GM18517 (cell line): ENCODE measurements around the gene CALB2.
"Not testable (repeated sequence)": the region's sequence is repeated elsewhere in the genome, so short reads cannot be mapped to it uniquely, and the experiment has no call there.

Experiments
- ATAC-seq: cut with Tn5 transposase; IDR thresholded peaks from one replicate; pipeline ENCODE4 v1.9.1; 2021; ENCODE audit warnings: mild to moderate bottlenecking, moderate library complexity; ENCODE audit not compliant: unreplicated experiment

The CALB2 gene

DNA sequence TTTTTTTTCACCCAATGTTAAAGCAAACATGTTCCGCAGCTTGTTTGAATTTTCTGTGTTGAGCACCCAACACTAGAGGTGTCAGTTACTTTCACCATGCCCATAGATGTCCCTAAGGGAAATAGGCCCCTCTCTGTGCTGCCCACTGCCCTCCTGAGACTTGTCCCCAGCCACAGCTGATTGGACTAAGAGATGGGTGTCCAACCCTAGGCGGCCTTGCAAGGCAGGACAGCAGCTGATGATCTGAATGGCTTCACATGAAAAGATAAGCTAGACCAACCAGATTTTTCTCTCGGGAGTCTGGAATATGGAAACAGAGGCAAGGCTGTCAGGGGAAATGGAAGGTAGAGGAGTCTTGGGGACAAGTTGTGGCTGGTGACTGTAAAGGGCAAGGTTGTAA is 6.1 kb upstream of the CALB2 start:
- ATAC-seq, result no peak

DNA sequence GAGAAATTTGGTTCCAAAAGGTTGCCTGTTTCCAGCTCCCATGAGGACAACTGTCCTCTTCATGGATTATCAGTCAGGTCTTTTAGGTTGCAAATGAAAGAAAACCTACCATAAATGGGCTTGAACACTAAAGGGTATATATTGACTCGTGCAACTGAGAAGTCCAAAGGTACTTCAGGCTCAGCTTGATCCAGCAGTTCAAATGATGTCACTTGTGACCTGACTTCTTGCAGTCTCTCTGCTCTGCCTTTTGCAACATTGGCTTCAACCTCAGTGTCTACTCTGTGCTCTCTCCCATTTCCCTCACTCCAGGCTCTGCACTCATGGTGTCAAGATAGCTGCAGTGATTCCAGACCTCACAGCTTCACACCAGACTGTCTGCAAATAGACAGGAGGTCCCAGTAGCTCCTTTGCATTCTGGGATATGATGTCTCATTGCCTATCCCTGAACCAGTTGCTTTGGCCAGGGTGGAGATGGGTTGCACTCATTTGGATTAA is 5.5 kb upstream of the CALB2 start:
- ATAC-seq, result no peak

DNA sequence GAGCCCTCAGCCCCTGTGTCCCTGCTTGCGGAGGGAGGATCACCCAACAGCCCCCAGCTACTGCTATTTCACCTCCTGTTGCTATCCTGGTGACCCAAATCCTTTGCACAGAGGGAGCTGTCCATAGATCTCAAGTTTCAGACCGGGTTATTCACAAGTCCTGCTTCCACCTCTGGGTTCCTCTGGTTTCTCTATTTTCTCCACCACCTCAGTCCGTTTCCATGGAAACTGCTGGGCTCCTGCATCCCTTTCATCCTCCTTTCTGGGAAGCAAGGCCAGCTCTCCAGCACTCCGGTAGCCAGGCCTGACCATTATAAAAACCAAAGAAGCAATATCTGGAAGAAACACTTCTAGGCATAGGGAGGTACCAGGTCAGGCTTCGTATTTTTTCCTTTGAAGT is 4.8 kb upstream of the CALB2 start:
- ATAC-seq, result no peak

DNA sequence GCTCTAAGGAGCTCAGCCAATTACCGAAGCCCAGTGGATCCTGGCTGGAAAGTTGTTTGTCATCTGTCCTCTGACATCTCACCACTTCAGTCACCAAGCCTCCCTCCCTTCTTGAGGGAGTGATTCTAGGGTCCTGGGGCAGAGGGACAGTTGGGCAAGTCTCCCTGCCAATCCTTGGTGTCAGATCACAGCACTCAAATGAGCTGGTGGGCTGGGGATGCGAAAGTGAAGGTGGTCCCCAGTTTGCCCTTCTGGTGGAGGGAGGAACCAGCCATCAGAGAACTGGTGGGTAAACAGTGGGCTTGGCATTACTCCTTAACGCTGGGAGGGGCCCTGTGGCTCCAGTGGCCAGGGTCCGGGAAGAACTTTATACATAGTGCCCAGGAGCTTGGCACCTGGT is 4.4 kb upstream of the CALB2 start:
- ATAC-seq, result no peak

DNA sequence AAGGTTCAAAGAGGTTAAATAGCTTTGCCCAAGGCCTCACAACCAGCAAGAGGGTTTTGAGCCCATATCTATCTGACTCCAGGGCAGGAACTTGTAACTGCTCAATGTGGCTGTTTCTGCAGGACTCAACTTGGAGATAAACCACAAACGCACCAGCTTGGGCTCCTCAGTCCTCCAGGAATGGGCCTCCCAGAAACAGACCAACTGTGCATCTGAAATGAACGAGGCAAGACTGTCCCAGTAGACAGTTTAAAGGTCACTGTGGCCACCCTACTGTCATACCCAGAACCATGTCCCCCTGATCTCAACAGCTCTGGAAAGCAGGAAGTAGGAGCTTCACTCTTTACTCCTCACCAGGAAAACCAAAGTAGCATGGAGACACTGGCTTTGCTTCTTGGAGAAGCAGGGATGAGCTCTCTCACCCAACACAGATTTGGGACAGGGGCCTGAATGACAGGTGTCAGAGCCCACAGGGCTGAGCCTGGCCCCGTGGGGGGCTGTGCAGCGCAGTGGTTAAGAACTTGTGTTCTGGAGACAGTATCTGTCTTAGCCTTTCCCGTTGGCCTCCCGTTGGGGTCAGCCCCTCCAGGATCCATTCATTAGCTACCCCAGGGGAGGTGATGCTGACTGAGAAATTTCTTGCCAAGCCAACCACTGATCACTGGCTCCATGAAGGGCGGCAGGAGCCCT is 2.3 kb upstream of the CALB2 start:
- no peak for ATAC-seq

DNA sequence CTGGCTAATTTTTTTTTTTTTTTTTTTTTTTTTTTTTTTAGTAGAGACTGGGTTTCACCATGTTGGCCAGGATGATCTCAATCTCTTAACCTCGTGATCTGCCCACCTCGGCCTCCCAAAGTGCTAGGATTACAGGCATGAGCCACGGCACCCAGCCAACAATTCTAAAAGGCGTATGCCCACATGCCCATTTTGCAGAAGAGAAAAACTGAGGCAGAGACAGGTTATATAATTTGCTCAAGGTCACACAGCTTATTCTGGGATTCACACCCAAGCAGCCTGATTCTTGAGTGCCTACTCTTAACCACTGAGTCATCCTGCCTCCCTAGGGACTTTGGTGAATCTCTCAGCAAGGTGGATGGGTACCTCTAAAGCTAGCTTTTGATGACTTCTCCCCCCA is 1.6 kb upstream of the CALB2 start:
- ATAC-seq, result not testable (repeated sequence)

DNA sequence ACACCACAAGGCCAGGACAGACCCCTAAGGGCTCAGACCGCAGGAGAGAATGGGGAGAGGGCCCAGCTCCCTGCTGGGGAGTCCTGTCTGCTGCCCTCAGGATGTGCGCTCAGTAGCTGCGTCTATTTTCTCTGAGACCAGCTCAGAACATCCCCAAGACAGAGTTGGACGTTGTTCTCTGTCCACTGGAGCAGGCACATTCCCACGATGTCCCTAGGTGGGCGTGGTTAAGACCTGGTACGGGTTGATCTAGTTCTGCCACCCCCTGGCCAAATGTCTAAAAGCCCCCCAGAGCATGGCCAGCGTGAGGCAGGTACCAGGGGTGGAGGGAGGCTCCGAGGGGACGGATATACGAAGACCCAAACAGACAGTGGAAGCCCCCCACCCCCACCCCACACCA is 842 bp upstream of the CALB2 start:
- ATAC-seq, result no peak

DNA sequence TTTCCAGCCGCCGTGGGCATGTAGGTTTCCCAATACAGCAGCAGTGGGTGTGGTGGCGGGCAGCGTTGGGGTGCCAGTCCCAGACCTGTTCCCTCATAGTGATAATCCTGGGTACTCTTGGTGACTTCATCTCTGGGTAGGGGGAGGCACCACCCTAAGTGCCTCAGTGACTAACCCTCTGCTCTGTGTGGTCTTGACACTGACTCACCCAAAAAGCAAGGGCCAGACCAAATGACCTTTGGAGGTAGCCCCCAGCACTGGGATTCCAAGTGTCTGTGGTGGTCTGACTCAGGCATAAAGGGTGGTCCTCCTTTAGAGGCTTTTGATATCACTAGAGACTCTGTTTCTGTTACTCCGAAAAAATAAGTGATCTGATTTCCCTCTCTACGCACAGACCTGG is 908 bp downstream of the CALB2 start:
- no peak for ATAC-seq

DNA sequence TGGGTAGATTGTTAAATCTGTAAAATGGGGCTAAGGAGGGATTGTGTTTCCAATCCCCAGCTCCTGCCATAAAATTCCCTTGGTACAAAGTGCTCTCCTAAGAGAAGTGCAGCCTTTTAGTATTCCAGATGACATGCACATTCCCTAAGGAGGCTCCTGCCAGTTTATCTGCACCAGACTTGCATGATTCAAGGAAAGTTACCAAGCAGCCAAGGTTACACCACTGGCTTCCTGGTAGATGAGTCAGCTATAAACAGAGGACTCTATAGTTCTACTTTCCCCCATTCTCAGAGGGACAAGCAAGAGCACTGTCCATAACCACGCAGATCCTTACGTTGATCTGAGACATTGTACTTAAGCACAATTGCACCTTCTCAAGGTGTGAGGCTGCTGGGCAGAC is 1.9 kb downstream of the CALB2 start:
- ATAC-seq, result no peak

DNA sequence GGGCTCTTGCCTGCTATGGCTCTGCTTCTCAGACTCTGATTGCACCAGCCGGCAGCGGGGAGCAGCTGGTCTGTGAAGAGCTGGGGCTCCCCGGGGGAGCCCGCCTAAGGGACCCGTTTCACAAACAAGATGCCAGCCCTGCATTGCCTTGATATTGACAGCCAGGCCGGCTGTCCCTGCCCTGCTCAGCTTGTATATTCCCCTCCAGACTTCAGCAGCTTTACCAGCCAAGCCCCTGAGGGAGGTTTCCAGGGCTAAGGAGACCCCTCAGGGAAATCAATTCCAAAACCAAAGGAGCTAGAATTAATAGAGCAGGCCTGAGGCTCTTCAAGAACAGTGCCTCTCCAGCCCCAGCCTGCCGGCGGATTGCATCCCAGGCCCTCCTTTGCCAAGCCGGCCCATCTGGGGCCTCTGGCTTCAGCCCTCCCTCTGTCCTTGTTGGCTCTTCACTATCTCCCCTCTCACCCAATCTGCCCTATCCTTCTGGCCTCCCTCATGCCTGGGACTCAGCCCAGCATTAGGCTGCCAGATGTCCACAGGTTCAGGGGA is 5.7 kb downstream of the CALB2 start:
- no peak for ATAC-seq

DNA sequence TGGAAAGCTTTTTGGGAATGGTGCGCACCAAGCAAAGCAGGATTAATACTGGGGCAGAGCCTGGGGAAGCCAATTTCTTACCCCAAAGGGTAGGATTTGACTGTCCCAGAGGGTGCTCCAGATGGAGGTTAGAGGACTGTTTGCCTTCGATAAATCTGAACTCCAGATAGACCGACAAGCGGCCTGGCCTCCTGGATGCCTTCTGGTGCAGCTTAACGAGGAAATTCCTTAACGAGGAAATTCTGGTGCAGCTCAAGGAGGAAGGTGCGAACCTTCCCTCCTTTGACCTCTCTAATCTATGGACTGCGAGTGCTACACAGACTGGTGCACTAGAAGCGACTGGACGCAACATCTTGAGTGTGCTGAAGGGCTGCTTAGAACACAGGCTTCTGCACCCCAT is 6.5 kb downstream of the CALB2 start:
- ATAC-seq, result no peak

DNA sequence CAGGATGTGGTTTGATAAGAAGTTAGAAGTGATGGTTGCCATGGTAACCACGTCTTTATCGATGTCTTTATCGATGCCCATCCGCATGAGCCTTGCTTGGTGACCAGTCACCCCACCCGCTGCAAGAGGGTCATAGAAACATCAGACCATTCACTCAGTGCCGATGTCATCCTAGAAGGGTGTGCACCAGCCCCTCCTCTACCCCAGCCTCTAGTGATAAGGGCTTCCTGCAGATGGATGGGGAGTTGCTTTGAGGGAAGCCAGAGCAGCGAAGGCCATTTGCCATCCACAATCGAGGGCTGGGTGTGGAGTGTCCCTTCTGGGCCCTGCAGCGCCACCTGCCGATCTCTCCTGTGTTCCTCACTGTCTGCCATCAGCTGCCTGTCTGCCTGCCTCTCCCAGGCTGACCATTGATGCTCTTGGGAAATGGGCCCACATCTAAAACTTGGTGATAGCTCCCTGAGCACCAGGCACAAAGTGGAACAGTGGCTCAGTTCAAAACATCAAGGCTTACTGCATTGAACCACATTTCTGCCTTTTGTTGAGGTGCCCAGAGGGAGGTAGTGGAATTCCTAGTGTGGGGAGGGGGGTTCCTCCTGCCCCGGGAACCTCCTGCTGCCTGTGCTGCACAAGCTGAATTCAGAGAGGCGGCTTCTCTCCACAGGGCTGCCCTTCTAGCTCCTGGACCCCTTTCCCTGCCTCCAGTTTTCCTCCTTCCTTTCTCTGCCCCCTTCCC is 8.9 kb downstream of the CALB2 start:
- no peak for ATAC-seq

DNA sequence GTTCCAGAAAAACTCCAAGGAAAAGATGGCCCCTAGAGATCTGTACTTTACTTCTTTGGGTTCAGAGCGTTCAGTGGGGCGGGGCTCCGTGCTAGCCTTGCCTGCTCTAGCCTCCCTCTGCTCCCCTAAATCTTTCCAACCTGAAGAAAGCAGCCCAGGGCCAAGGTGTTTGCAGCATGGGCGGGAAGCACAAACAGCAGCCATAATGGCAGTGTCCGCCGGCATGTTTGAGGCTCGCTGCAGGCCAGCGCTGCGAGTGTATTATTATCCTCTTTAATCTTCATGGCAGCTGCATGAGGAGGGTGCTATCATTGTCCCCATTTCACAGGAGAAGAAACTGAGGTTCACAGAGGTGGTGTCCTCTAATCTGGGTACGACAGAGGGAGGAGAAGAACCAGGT is 10.4 kb downstream of the CALB2 start:
- ATAC-seq, result no peak

DNA sequence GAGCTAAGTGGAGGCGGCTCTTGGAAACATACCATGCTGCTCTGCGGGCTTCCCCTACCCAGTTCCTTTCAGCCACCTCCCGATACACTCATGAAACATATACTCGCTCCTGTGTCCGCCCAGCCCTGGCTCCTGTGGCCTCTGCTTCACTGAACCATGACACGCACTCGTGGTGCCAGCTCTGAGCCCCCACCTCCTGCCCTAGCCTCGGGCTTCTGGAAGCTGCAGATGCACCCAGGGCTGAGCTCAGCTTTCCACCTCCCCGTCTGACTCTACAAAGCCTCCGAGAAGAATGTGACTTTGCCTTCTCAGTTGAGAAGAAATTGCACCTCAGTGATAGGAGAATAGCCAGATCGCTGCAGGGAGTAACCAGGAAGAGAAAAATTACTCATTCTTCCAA is 11.0 kb downstream of the CALB2 start:
- no peak for ATAC-seq

DNA sequence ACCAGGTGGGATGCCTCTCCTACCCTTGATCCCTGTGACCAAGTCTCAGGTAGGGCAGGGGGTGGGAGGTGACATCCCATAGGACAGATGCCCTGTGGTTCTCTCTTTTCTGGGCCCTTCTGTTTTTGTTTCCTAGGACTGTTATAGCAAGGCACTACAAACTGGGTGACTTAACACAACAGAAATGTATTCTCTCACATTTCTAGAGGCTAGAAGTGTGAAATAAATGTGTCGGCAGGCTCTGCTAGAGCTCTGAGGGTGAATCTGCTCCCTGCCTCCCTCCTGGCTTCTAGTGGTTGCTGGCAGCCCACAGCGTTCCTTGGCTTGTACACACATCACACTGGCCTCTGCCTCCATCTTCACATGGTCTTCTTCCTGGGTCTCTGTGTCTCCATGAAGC is 12.7 kb downstream of the CALB2 start:
- no peak for ATAC-seq

DNA sequence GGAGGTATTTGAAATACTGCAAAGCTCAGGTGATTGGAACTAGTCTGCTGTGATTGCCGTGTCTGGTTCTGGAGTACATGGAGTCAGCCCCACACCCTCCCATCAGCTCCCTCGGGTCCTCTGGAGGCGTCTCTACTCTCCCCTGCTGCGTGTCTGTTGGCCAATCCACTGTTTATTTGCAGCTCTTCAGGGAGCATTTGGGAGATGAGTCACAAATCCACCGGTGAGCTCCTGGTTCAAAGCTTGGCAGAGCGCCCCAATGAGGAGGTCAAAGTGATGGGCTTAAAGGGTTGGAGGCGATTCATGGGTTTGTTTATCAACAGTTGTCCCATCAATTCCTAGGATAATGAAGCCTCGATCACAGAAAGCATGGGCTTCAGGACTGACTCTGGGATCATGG is 14.6 kb downstream of the CALB2 start:
- ATAC-seq, result no peak

DNA sequence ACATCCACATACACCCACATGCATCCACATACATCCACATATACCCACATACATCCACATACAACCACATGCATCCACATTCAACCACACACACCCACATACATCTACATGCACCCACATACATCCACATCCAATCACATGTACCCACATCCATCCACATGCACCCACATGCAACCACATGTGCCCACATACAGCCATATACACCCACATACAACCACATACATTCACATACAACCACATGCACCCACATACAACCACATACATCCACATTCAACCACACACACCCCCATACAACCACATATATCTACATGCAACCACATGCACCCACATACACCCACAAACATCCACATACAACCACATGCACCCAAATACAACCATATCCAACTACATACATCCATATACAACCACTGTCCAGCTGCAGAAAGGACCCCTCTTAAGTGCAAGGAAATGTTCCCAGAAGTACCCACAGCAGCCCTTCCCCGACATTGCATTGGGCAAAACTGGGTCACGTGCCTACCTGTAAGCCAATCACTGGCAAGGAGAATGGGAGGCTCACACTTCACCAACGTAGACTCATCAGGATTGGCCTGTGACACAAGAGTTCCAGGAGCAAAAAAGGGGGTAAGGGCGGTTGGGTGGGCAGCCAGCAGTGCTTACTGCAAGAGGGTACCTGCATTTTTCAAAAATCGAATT is 18.1 kb downstream of the CALB2 start:
- no peak for ATAC-seq

DNA sequence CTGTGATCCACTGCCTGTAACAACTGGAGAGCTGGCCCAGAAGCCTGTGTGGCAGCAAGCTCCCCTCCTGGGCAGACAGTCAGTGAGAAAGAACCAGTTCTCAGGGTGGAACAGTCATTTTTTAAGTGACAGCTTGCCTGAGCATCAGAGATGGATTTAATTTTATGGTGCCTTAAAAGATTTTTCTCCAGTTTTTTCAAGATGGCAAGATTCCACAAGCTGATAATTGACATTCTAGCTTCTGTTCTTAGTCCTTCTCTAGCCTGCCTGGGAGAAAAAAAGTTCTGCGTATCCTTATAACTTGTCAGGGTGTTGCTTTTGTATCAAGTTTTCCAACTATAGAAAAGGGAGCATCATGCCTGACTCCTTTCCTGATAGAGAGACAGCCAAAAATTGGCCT is 21.2 kb downstream of the CALB2 start:
- ATAC-seq, result no peak

DNA sequence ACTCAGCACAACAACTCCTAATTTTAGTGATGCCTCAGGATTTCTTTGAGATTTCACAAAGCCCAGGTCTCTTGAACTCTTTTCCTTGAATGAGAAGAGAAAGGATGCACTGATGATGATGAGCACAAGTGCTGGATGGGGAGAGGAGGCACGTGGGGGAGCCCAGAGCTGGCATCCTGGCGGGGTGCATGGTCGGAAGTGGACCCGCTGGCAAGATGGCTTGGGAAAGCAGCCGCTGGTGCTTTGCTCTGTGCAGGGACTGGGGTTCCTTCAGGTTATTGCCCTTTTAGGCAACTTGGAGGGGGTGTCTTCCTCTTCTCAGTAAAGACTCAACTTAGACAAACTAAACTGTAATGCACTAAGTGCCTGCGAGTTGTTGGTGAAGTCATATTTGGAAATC is 22.3 kb downstream of the CALB2 start:
- ATAC-seq, result no peak

DNA sequence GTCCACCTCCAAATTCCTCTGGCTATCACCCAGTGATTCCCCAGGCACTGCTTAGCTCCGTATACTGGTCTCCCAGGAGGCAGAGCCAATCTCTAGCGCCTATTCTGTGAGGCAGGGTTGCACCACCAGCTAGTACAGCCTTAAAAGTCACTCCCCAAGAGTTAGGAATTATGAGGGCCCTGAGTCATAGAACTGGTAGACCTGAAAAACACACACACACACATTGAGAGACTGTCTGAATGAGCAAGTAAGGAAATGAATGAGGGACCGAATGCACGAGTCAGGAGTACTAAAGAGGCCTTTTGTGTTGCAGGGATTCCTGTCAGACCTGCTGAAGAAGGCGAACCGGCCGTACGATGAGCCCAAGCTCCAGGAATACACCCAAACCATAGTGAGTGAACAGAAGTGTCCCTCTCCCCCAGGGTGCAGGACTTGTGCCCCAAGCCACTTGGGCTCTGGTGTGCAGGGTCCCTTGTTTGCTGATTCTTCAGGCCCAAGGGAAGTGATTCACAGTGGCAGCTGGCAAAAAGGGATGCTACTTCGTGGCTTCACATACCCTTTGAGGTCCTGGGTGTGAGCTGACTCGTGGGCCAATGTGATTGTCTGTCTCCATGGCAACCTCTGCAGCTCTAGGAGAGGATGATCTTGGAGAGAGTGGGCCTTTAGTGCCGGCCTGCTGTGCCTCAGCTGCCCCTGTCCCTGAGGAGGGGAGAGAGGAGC is 24.7 kb downstream of the CALB2 start:
- no peak for ATAC-seq

DNA sequence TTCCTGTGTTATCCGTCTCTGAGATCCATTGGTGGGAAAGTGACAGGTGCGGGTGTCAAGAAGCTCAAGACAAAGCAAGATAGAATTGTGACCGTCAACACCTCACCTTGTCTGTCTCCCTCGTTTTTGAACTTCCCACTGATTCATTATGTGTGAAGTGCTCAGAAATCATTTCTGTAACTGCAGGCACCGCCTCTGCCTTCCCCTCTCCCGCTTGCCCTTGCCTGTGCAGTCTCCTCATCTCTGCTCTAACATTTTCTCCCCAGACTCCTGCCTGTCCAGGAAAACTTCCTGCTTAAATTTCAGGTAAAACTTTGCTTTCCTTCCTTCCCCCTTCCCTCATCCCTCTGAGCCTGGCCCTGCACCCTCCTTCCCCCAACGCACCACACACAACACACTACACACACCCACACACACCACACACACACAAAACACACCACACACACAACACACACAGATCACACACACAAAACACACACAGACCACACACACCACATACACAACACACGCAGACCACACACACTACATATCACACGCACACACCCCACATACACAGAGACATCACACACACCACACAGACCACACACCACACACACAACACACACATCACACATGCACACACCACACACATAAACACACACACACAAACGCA is 25.7 kb downstream of the CALB2 start:
- ATAC-seq, result no peak
